GM19455 (cell line): ENCODE measurements around the gene ACOXL.
A peak's percentile ranks its signal among the peaks of the same experiment; 100 is the strongest.

Experiments used
- ATAC-seq: cut with Tn5 transposase; IDR thresholded peaks from one replicate; pipeline ENCODE4 v1.9.1; 2021; ENCODE audit not compliant: unreplicated experiment

The ACOXL gene

GRCh38 chr2:111121028-111121827 is 388.9 kb downstream of the ACOXL start:
- ATAC-seq = no peak

GRCh38 chr2:111121828-111122630 is 389.7 kb downstream of the ACOXL start:
- ATAC-seq = peak; percentile 50

- peak; percentile 9 for ATAC-seq
Observed at GRCh38 chr2:111122631-111123421, 390.5 kb downstream of the ACOXL start.

GRCh38 chr2:111123751-111124150 is 391.4 kb downstream of the ACOXL start:
- no peak for ATAC-seq

- no peak for ATAC-seq
Observed at GRCh38 chr2:111126581-111126980, 394.2 kb downstream of the ACOXL start.

GRCh38 chr2:111127351-111127750 is 395.0 kb downstream of the ACOXL start:
- no peak for ATAC-seq

GRCh38 chr2:111128096-111128495 is 395.7 kb downstream of the ACOXL start:
- ATAC-seq = no peak

GRCh38 chr2:111133603-111134002 is 401.2 kb downstream of the ACOXL start:
- ATAC-seq = no peak

GRCh38 chr2:111134055-111134454 is 401.7 kb downstream of the ACOXL start:
- ATAC-seq = no peak

GRCh38 chr2:111135237-111135909 is 403.0 kb downstream of the ACOXL start:
- ATAC-seq = no peak

- no peak for ATAC-seq
Observed at GRCh38 chr2:111135910-111136297, 403.5 kb downstream of the ACOXL start.

GRCh38 chr2:111138839-111139238 is 406.5 kb downstream of the ACOXL start:
- ATAC-seq = no peak

- no peak for ATAC-seq
Observed at GRCh38 chr2:111139637-111140317, 407.4 kb downstream of the ACOXL start.

- ATAC-seq = no peak
Observed at GRCh38 chr2:111140815-111141214, 408.4 kb downstream of the ACOXL start.

- no peak for ATAC-seq
Observed at GRCh38 chr2:111142101-111142500, 409.7 kb downstream of the ACOXL start.

GRCh38 chr2:111143107-111143842 is 410.9 kb downstream of the ACOXL start:
- no peak for ATAC-seq

GRCh38 chr2:111143843-111144198 is 411.4 kb downstream of the ACOXL start:
- ATAC-seq = no peak

- ATAC-seq = no peak
Observed at GRCh38 chr2:111145103-111145760, 412.9 kb downstream of the ACOXL start.

GRCh38 chr2:111145951-111146350 is 413.6 kb downstream of the ACOXL start:
- ATAC-seq = no peak
